GM18519 (cell line): ENCODE results near the gene SFPQ.
"Not testable (repeated sequence)": the region's sequence is repeated elsewhere in the genome, so short reads cannot be mapped to it uniquely, and the experiment has no call there.

Source experiments
- ATAC-seq: cut with Tn5 transposase; IDR thresholded peaks from one replicate; pipeline ENCODE4 v1.9.1; 2021; ENCODE audit warnings: mild to moderate bottlenecking, moderate library complexity; ENCODE audit not compliant: unreplicated experiment, low FRiP score

SFPQ gene

DNA sequence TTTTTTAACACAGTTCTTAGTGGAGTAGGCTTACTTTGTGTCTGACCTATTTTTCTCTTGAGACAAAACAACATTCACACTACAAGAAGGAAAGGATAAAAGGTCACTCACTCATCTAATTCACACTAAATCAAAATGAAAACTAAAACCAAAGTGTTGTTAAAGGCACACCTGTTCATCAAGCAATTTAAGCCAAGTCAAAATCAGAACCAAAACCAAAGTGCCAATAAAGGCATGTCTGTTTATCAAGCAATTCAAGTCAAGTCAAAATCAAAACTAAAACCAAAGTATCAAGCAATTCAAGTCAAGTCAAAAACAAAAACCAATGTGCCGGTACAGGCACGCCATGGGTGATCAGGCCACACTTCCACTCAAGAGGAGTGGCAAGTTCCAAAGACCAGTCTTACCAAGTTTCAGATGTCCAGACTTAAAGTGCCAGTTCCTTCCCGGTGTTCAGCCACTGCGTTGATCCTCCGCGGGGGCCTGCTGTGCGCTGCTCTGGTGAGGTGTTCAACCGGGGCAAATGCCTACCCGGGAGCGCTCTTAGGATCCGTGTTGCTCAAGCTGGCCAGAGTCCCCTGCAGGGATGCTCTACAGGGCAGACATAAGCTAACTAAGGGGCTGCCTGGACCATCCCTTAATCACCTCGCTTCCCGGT lies 46.9 kb downstream of the SFPQ start:
- not testable (repeated sequence) for ATAC-seq

DNA sequence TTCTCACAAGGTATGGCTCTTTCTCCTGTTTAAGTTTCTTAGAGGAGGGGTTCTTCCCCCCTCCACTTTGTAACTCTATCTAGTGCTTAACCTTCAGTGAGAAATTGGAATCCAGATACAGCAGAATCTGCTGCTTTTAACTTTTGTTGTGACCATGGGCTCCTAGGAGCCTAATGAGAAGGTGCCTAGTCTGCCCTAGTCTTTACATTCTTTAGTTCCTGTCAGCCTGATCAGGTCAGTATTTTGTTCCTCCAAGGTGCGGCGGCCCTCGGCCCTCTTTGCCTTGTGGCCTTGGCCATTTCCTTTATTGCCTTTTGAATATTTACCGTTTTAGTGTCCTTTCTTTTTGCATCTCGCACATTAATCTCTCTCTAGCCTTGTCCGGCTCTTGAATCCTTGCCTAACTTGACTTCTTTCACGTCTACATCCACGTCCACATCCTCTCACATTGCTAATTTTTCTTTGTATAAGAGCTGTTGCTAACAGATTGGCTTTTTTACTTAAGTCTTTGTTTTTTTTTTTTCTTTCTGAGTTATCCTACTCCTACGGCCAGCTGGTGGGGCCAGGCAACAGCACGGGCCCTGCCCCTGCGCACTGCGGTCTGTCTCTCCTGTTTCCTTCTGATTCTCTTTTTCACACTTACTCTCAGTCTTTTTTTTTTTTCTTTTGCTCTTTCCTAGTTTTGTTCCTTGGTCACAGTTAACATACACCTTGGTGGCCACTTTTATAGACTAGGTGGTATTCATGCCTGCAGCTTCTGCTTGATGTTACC lies 49.0 kb downstream of the SFPQ start:
- no peak for ATAC-seq

DNA sequence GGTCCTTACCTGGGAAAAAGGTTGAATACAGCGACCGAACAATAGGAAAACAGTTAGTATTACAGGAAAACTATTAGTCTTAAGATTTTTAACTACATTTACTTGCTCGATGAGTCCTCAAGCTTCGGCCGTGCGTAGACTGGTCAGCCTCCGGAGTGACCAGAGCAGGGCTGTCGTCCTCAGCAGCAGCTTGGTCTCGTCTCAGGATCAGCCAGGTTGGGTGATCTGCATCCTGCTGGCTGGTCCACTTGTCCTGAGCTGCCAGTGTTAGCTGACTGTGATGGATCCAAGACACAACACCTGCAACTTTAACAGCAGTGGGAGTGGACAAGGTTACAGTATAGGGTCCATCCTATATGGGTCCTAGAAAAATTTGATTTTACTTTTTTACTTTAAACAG lies 50.2 kb downstream of the SFPQ start:
- ATAC-seq: not testable (repeated sequence)

DNA sequence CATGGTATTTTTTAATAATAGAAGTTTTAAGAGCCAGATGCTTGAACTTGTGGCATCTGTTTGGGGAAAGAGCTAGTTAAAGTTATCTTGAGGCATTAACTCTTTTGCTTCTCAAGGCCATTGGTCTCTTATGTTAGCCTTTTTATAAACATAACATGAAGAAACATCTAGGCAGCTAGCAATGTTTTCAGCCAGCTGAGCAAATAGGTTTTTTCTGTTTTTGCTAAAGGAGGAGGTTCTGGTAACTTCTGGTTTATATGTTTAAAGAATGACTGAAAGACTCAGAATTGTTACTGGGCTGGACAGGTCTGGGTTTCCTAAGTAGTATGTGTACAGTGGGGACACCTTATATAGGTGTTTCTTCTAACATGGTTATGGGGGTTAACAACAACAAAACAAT lies 50.7 kb downstream of the SFPQ start:
- not testable (repeated sequence) for ATAC-seq

DNA sequence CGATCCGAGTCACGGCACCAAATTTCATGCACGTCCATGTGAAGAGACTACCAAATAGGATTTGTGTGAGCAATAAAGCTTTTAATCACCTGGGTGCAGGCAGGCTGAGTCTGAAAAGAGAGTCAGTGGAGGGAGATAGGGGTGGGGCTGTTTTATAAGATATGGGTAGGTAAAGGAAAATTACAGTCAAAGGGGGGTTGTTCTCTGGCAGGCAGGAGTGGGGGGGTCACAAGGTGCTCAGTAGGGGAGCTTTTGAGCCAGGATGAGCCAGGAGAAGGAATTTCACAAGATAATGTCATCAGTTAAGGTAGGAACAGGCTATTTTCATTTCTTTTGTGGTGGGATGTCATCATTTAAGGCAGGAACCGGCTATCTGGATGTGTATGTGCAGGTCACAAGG lies 55.4 kb downstream of the SFPQ start:
- ATAC-seq: not testable (repeated sequence)

DNA sequence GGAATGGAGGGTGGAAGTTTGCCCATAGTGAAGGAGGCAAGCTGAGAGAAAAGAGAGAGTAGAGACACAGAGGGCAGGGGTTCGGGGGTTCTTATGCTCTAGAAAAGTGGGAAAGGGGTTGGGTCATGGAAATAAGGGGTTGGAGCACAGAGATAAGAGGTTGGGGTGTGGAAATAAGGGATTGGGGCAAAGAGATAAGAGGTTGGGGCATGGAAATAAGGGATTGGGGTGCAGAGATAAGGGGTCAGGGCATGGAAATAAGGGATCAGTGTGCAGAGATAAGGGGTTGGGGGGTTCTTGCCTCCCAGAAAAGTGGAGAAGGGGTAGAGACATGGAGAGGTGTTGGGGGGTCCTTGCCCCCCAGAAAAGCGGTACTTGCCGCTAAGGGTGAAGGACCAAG lies 56.2 kb downstream of the SFPQ start:
- no peak for ATAC-seq
